Adrenal gland (tissue), 12 donors: ENCODE results near the gene DVL1. TPM values are rescaled to one million over a fixed set of nuclear protein-coding genes. Genes with fewer than 3 reads are reported as not detected.

ENCODE experiments used
- DNase-seq, 7 donors: peaks; one replicate each; pipeline ENCODE4 v3.0.0-alpha.2; 2019 to 2020
- H3K27ac ChIP-seq, 5 donors: fragments of 200-600 bp; sonication (generic) in 4 of 5; 1 replicate in 3 of 5; 2 replicates in 2 of 5; pipeline versions ENCODE4 v1.5.1 to v1.8.0; 2016 to 2020; ENCODE audit warnings: mild to moderate bottlenecking in 1 of 5
- H3K27me3 ChIP-seq: fragments of 200-600 bp; 2 replicates; pipeline ENCODE4 v1.8.0; 2021
- H3K36me3 ChIP-seq, 2 donors: fragments of 200-600 bp; replicated peaks in 1 of 2; 1 replicate in 1 of 2; 2 replicates in 1 of 2; pipeline versions ENCODE4 v1.5.1 to v1.8.0; 2018 to 2022
- H3K4me1 ChIP-seq, 2 donors: fragments of 200-600 bp; replicated peaks in 1 of 2; 1 replicate in 1 of 2; 2 replicates in 1 of 2; pipeline versions ENCODE4 v1.5.1 to v1.8.0; 2018 to 2021
- H3K4me3 ChIP-seq, 4 donors: fragments of 200-600 bp; sonication (generic) in 3 of 4; one replicate each; pipeline ENCODE4 v1.5.1; 2016 to 2018
- H3K9me3 ChIP-seq, 3 donors: fragments of 200-600 bp; sonication (generic) in 1 of 3; replicated peaks in 1 of 3; 1 replicate in 2 of 3; 2 replicates in 1 of 3; pipeline versions ENCODE4 v1.5.1 to v1.8.0; 2016 to 2021
- CTCF ChIP-seq, 6 experiments: fragments of 450-650 bp in 4 of 6; fragments of 200-600 bp in 2 of 6; sonication (generic) in 1 of 6; IDR thresholded peaks; 1 replicate in 5 of 6; 2 replicates in 1 of 6; pipeline versions ENCODE4 v1.5.1 to v1.8.0; 2016 to 2021; ENCODE audit warnings: antibody characterized with exemption in 6 of 6, mild to moderate bottlenecking in 2 of 6, moderate library complexity in 1 of 6
- POLR2A ChIP-seq, 2 donors: fragments of 450-650 bp; IDR thresholded peaks; one replicate each; pipeline ENCODE4 v1.6.1; 2017; ENCODE audit warnings: antibody characterized with exemption in 2 of 2, mild to moderate bottlenecking in 2 of 2, moderate library complexity in 1 of 2
- WGBS, 4 donors: extraction: QIAGEN DNeasy Blood & Tissue Kit in 2 of 4; methylation state at CpG; one replicate each; pipeline versions ENCODE4 v1.1.5 to v1.1.7; 2013 to 2017; 5-methylcytosine and 5-hydroxymethylcytosine counted together
- intact Hi-C, 2 donors: fragments of 100-400 bp; cut with DNase I; formaldehyde crosslinking; loops; one replicate each; pipeline versions ENCODE4 v1.14.1 to v1.15.0; 2022 to 2023
- polyA plus RNA-seq, 3 donors: library from polyadenylated mRNA; stranded (reverse); fragments of 200-250 nt in 2 of 3; fragments of 350-450 nt in 1 of 3; fragmentation: Illumina TruSeq in 1 of 3; extraction: RNeasy Lipid Tissue Mini Kit (QIAGEN cat#74804) in 1 of 3; gene quantifications; one replicate each; pipeline ENCODE4 v1.2.3, GENCODE V29; 2013 to 2014
- total RNA-seq, 9 donors: library from RNA; depleted of rRNA in 4 of 9; stranded (reverse); fragments of >200 nt in 4 of 9; fragments of 120-200 nt in 1 of 9; fragmentation: NEBNext Ultra II Directional in 1 of 9; extraction: Animal tissue kit (Norgen Biotek cat#: 25700) in 1 of 9; gene quantifications; one replicate each; pipeline versions ENCODE4 v1.1.0 to v1.2.4, GENCODE V29; 2013 to 2023
- donor health status: healthy with polysubstance abuse.
- donor health status: Bipolar disorder and iron deficiency.
- donor health status: DM: yes; HTN: yes; CAD: no.
- donor health status: DM: no; HTN: no; CAD: no.
- donor health status: DM: no; HTN: no; CAD: no.
- donor health status: DM: yes; HTN: yes; CAD: no.

Gene DVL1
- total and polyA plus RNA-seq, 12 donors: 4.0 to 279 (median 89.2) TPM

DNA sequence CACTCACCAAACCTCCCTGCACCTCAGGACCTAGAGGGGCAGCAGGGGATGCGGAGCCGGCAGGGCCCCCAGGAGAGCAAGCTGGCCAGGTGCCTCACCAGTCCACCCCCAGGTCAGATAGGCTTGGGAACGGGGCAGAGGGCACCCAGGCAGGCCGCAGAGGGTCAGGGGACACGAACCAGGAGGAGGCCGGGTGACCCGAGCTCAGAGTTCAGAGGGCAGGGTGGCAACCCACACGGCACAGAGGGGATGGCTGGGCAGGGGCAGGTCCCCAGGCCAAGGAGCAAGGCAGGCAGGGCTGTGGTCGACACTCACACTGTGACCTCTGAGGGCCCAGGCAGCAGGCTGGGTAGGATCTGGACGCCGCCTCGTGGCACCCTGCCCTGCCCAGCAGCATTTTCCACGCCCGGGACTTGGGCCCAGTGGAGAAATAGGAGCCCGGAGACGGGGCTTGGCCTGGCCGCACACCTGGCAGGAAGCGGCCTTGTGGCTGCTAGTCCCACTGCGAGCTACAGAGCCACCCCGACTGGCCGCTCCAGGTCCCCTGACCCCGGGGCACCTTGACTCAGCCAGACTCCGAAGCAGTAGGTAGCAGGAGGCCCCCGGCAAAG, 5.3 kb downstream of the DVL1 start:
- DNase-seq: no peak
- Histone ChIP-seq H3K27ac (peak overlapping the region in 1 of 5 donors; percentile 95), H3K36me3 (peaks cover 0 to 13% of the 10 kb centered on the region in 2 donors), H3K4me1 (peaks cover 36 to 43% of the 10 kb centered on the region in 2 donors), H3K9me3 (no peaks in the 10 kb centered on the region), H3K27me3 (no peaks in the 10 kb centered on the region), H3K4me3 (no peak overlapping the region)
- TF ChIP-seq CTCF (IDR thresholded peaks at IDR 0.05): no peak
- no peak for TF ChIP-seq POLR2A (IDR thresholded peaks at IDR 0.05)
- intact Hi-C loops: no loop called here
- 75 to 88% (median 78%) methylated on average over 8 to 24 of the region's 24 CpGs for WGBS, 4 donors

DNA sequence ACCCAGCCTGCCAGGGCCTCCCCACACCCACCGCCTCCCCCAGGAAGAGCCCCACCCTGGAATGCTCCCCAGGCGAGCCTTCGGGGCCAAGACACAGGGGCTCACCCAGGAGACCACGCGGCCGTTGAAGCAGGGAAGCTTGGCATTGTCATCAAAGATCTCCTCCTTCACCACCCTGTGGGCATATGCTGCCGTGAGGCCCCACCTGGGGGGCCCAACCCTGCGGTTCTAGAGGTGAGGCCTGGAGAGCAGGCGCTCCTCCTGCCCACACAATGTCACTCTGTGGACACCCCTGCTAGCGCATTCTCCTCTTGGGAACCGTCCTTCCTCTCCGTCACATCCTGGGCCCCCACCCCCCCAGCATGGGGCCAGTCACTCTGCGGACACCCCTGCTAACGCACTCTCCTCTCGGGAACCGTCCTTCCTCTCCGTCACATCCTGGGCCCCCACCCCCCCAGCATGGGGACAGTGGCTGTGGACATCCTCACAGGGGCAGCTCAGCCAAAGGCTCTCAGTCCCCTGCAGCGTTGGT, 6.6 kb downstream of the DVL1 start:
- no peak for DNase-seq
- Histone ChIP-seq H3K27ac (no peak overlapping the region), H3K36me3 (peaks cover 0 to 25% of the 10 kb centered on the region in 2 donors), H3K9me3 (no peaks in the 10 kb centered on the region), H3K4me3 (no peak overlapping the region), H3K27me3 (no peaks in the 10 kb centered on the region), H3K4me1 (peaks cover 29 to 36% of the 10 kb centered on the region in 2 donors)
- 81 to 86% (median 84%) methylated on average over 10 to 18 of the region's 18 CpGs for WGBS, 4 donors
- TF ChIP-seq CTCF (IDR thresholded peaks at IDR 0.05): no peak
- TF ChIP-seq POLR2A (IDR thresholded peaks at IDR 0.05): no peak
- intact Hi-C loops: no loop called here

DNA sequence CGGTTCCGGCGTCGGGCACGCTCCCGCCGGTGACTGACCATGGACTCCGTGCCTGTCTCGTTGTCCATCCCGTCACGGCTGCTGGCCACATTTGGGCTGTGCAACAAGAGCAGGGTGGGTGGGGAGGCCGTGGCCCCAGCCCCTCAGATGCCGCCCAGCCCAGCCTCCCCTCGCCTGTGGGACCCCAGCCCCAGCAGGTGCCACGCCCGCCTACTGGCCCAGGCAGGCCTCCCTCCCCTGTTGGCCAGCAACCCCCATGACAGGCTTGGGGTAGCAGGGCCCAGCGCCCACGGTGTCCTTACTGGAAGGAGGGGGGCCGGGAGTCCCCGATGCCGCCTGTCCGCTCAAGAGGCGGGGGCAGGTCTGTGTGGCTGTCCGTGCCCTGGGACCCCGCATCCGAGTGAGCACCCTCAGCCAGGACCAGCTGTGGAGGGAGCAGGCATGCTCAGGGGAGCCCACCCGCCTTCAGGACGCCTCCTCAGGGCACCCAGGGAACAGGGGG, 7.1 kb downstream of the DVL1 start:
- Histone ChIP-seq H3K9me3 (no peaks in the 10 kb centered on the region), H3K27ac (no peak overlapping the region), H3K4me1 (peaks cover 24 to 31% of the 10 kb centered on the region in 2 donors), H3K27me3 (no peaks in the 10 kb centered on the region), H3K4me3 (no peak overlapping the region), H3K36me3 (peaks cover 0 to 25% of the 10 kb centered on the region in 2 donors)
- DNase-seq: no peak
- intact Hi-C loops: no loop called here
- TF ChIP-seq POLR2A (IDR thresholded peaks at IDR 0.05) (no peak), CTCF (IDR thresholded peaks at IDR 0.05) (no peak)
- WGBS, 4 donors: 91 to 93% (median 91%) methylated on average over 12 to 28 of the region's 28 CpGs

- H3K27ac ChIP-seq: no peak overlapping the region
- peaks cover 20 to 26% of the 10 kb centered on the region in 2 donors for H3K4me1 ChIP-seq
- WGBS, 4 donors: 86 to 93% (median 91%) methylated on average over 7 to 17 of the region's 17 CpGs
- H3K36me3 ChIP-seq: peaks cover 0 to 25% of the 10 kb centered on the region in 2 donors
- no peak for DNase-seq
- TF ChIP-seq CTCF (IDR thresholded peaks at IDR 0.05) (no peak), POLR2A (IDR thresholded peaks at IDR 0.05) (no peak)
- no peaks in the 10 kb centered on the region for H3K9me3 ChIP-seq
- intact Hi-C loops: no loop called here
- no peaks in the 10 kb centered on the region for H3K27me3 ChIP-seq
- H3K4me3 ChIP-seq: no peak overlapping the region
Observed at GRCh38 chr1:1341549-1342021, 7.6 kb downstream of the DVL1 start.
